ENCODE measurements around the gene ZBTB48.
"Not testable (repeated sequence)": the region's sequence is repeated elsewhere in the genome, so short reads cannot be mapped to it uniquely, and the experiment has no call there.

ZBTB48 gene

GRCh38 chr1:6635161-6635909 lies 55.5 kb downstream of the ZBTB48 start:
- H3K4me1 ChIP-seq (ENCODE audit: insufficient read depth, low read length), result peaks cover 5% of the 10 kb centered on the region
- no peak overlapping the region for H3K9ac ChIP-seq (ENCODE audit: low read length)
- H3K9me3 ChIP-seq (ENCODE audit: low read length), result no peaks in the 10 kb centered on the region
- no peaks in the 10 kb centered on the region for H3K27me3 ChIP-seq (ENCODE audit: control insufficient read depth in 1 of 2, insufficient read depth in 2 of 2, low read length in 2 of 2)
- no peak overlapping the region for H3K27ac ChIP-seq (ENCODE audit: low read depth, low read length)
- H3K36me3 ChIP-seq (ENCODE audit: insufficient read depth, low read length), result peaks cover 69% of the 10 kb centered on the region
- H3K4me3 ChIP-seq (ENCODE audit: low read depth in 1 of 2, low read length in 2 of 2), result no peak overlapping the region

- H3K27me3 ChIP-seq (ENCODE audit: control insufficient read depth in 1 of 2, insufficient read depth in 2 of 2, low read length in 2 of 2), result no peaks in the 10 kb centered on the region
- H3K4me1 ChIP-seq (ENCODE audit: insufficient read depth, low read length), result peaks cover 5% of the 10 kb centered on the region
- H3K9me3 ChIP-seq (ENCODE audit: low read length), result no peaks in the 10 kb centered on the region
- no peak overlapping the region for H3K9ac ChIP-seq (ENCODE audit: low read length)
- no peak overlapping the region for H3K27ac ChIP-seq (ENCODE audit: low read depth, low read length)
- peaks cover 66% of the 10 kb centered on the region for H3K36me3 ChIP-seq (ENCODE audit: insufficient read depth, low read length)
- H3K4me3 ChIP-seq (ENCODE audit: low read depth in 1 of 2, low read length in 2 of 2), result no peak overlapping the region
Observed at GRCh38 chr1:6635910-6636760, 56.3 kb downstream of the ZBTB48 start.

GRCh38 chr1:6636778-6637177 lies 57.0 kb downstream of the ZBTB48 start:
- H3K27me3 ChIP-seq (ENCODE audit: control insufficient read depth in 1 of 2, insufficient read depth in 2 of 2, low read length in 2 of 2); H3K27ac ChIP-seq (ENCODE audit: low read depth, low read length); H3K4me1 ChIP-seq (ENCODE audit: insufficient read depth, low read length); H3K9me3 ChIP-seq (ENCODE audit: low read length); H3K4me3 ChIP-seq (ENCODE audit: low read depth in 1 of 2, low read length in 2 of 2); H3K9ac ChIP-seq (ENCODE audit: low read length): not testable (repeated sequence)
- peaks cover 70% of the 10 kb centered on the region for H3K36me3 ChIP-seq (ENCODE audit: insufficient read depth, low read length)

GRCh38 chr1:6637770-6638169 lies 58.0 kb downstream of the ZBTB48 start:
- H3K27ac ChIP-seq (ENCODE audit: low read depth, low read length), result no peak overlapping the region
- no peaks in the 10 kb centered on the region for H3K9me3 ChIP-seq (ENCODE audit: low read length)
- no peaks in the 10 kb centered on the region for H3K27me3 ChIP-seq (ENCODE audit: control insufficient read depth in 1 of 2, insufficient read depth in 2 of 2, low read length in 2 of 2)
- no peak overlapping the region for H3K9ac ChIP-seq (ENCODE audit: low read length)
- H3K36me3 ChIP-seq (ENCODE audit: insufficient read depth, low read length), result peaks cover 70% of the 10 kb centered on the region
- no peak overlapping the region for H3K4me3 ChIP-seq (ENCODE audit: low read depth in 1 of 2, low read length in 2 of 2)
- peaks cover 5% of the 10 kb centered on the region for H3K4me1 ChIP-seq (ENCODE audit: insufficient read depth, low read length)

GRCh38 chr1:6638226-6638625 lies 58.4 kb downstream of the ZBTB48 start:
- Histone ChIP-seq H3K27me3 (ENCODE audit: control insufficient read depth in 1 of 2, insufficient read depth in 2 of 2, low read length in 2 of 2) (no peaks in the 10 kb centered on the region), H3K27ac (ENCODE audit: low read depth, low read length) (peak overlapping the region; percentile 17), H3K36me3 (ENCODE audit: insufficient read depth, low read length) (peaks cover 69% of the 10 kb centered on the region), H3K9ac (ENCODE audit: low read length) (no peak overlapping the region), H3K4me3 (ENCODE audit: low read depth in 1 of 2, low read length in 2 of 2) (no peak overlapping the region), H3K9me3 (ENCODE audit: low read length) (no peaks in the 10 kb centered on the region), H3K4me1 (ENCODE audit: insufficient read depth, low read length) (peaks cover 5% of the 10 kb centered on the region)

Measured in muscle layer of colon (tissue), 2 donors.